ENCODE results near the gene ZCCHC3. TPM values are rescaled to one million over a fixed set of nuclear protein-coding genes. Genes with fewer than 3 reads are reported as not detected.

Gene ZCCHC3
- polyA plus RNA-seq, 2 of the 4 experiments (the other 2 are of a cell fraction) = 17.4 to 17.7 TPM

DNA sequence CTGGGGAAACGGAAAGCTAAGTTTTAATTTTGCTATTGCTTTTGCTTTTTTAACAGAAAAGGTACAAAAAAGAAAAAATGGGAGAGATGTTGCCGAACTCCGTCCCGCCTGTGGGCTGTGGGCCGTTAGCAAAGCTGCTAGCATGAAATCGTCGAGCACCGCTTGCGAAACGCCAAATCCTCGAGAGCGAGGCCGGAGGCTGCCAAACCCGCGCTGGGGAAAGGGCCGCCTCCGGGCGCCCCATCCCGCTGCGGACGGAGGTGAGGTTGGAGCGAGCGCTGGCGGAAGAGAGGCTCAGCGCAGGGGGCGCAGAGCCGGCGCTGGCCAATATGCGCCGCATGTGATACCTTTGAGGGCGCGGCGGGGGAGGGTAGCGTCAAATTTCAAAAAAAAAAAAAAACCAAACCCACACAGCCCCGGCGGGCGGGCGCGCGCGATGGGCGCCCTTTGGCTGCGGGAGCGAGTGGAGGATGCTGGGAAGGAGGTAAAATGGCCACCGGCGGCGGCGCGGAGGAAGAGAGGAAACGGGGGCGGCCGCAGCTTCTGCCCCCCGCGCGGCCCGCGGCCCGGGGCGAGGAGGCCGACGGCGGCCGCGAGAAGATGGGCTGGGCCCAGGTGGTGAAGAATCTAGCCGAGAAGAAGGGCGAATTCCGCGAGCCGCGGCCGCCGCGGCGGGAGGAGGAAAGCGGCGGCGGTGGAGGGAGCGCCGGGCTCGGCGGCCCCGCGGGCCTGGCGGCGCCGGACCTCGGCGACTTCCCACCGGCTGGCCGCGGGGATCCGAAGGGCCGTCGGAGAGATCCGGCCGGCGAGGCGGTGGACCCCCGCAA lies at the start of gene ZCCHC3 (continued):
- TF ChIP-seq, protein P1, sequence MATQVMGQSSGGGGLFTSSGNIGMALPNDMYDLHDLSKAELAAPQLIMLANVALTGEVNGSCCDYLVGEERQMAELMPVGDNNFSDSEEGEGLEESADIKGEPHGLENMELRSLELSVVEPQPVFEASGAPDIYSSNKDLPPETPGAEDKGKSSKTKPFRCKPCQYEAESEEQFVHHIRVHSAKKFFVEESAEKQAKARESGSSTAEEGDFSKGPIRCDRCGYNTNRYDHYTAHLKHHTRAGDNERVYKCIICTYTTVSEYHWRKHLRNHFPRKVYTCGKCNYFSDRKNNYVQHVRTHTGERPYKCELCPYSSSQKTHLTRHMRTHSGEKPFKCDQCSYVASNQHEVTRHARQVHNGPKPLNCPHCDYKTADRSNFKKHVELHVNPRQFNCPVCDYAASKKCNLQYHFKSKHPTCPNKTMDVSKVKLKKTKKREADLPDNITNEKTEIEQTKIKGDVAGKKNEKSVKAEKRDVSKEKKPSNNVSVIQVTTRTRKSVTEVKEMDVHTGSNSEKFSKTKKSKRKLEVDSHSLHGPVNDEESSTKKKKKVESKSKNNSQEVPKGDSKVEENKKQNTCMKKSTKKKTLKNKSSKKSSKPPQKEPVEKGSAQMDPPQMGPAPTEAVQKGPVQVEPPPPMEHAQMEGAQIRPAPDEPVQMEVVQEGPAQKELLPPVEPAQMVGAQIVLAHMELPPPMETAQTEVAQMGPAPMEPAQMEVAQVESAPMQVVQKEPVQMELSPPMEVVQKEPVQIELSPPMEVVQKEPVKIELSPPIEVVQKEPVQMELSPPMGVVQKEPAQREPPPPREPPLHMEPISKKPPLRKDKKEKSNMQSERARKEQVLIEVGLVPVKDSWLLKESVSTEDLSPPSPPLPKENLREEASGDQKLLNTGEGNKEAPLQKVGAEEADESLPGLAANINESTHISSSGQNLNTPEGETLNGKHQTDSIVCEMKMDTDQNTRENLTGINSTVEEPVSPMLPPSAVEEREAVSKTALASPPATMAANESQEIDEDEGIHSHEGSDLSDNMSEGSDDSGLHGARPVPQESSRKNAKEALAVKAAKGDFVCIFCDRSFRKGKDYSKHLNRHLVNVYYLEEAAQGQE (IDR thresholded peaks at IDR 0.05) = peak; percentile 64
- TF ChIP-seq, protein P2, sequence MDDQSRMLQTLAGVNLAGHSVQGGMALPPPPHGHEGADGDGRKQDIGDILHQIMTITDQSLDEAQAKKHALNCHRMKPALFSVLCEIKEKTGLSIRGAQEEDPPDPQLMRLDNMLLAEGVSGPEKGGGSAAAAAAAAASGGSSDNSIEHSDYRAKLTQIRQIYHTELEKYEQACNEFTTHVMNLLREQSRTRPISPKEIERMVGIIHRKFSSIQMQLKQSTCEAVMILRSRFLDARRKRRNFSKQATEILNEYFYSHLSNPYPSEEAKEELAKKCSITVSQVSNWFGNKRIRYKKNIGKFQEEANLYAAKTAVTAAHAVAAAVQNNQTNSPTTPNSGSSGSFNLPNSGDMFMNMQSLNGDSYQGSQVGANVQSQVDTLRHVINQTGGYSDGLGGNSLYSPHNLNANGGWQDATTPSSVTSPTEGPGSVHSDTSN (IDR thresholded peaks at IDR 0.05) = no peak
- TF ChIP-seq MAFK (IDR thresholded peaks at IDR 0.05; ENCODE audit: partially characterized antibody) = no peak
- TF ChIP-seq, protein P3, sequence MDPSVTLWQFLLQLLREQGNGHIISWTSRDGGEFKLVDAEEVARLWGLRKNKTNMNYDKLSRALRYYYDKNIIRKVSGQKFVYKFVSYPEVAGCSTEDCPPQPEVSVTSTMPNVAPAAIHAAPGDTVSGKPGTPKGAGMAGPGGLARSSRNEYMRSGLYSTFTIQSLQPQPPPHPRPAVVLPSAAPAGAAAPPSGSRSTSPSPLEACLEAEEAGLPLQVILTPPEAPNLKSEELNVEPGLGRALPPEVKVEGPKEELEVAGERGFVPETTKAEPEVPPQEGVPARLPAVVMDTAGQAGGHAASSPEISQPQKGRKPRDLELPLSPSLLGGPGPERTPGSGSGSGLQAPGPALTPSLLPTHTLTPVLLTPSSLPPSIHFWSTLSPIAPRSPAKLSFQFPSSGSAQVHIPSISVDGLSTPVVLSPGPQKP (IDR thresholded peaks at IDR 0.05; ENCODE audit: low read depth, low read length) = no peak
- TF ChIP-seq NFE2L2 (conservative IDR thresholded peaks at IDR 0.05; ENCODE audit: low read length) = no peak
- no peak for TF ChIP-seq BHLHE40 (IDR thresholded peaks at IDR 0.05; ENCODE audit: low read depth, low read length)
- TF ChIP-seq, protein P4, sequence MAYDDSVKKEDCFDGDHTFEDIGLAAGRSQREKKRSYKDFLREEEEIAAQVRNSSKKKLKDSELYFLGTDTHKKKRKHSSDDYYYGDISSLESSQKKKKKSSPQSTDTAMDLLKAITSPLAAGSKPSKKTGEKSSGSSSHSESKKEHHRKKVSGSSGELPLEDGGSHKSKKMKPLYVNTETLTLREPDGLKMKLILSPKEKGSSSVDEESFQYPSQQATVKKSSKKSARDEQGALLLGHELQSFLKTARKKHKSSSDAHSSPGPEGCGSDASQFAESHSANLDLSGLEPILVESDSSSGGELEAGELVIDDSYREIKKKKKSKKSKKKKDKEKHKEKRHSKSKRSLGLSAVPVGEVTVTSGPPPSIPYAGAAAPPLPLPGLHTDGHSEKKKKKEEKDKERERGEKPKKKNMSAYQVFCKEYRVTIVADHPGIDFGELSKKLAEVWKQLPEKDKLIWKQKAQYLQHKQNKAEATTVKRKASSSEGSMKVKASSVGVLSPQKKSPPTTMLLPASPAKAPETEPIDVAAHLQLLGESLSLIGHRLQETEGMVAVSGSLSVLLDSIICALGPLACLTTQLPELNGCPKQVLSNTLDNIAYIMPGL (CRISPR knock-in tag; IDR thresholded peaks at IDR 0.05; ENCODE audit: borderline replicate concordance) = no peak
- TF ChIP-seq POLR2AphosphoS2 (conservative IDR thresholded peaks at IDR 0.05; ENCODE audit: low read length) = no peak
- TF ChIP-seq, protein P5, sequence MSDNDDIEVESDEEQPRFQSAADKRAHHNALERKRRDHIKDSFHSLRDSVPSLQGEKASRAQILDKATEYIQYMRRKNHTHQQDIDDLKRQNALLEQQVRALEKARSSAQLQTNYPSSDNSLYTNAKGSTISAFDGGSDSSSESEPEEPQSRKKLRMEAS (IDR thresholded peaks at IDR 0.05) = peak; percentile 97
- TF ChIP-seq JUNB (IDR thresholded peaks at IDR 0.05) = no peak
- TF ChIP-seq TFCP2L1 (CRISPR knock-in tag; IDR thresholded peaks at IDR 0.05) = 0 out of 2 replicates have a peak, but pooled peaks have one; percentile 20
- peak; percentile 5 to 46; a peak in 3 of 5 replicates for TF ChIP-seq RAD21 (conservative IDR thresholded peaks at IDR 0.05 in 1 of 2, IDR thresholded peaks at IDR 0.05 in 1 of 2)
- no peak for TF ChIP-seq HEYL (CRISPR knock-in tag; IDR thresholded peaks at IDR 0.05)
- TF ChIP-seq SMC3 (IDR thresholded peaks at IDR 0.05) = peak; percentile 46; the same call in 2 of the 3 replicates
- no peak for TF ChIP-seq EP300 (IDR thresholded peaks at IDR 0.05)
- TF ChIP-seq HOXA7 (CRISPR knock-in tag; IDR thresholded peaks at IDR 0.05) = no peak
- TF ChIP-seq ZSCAN20 (CRISPR knock-in tag; IDR thresholded peaks at IDR 0.05) = no peak
- no peak for TF ChIP-seq ESRRA (IDR thresholded peaks at IDR 0.05; ENCODE audit: borderline replicate concordance, low read length)
- TF ChIP-seq NPAS2 (CRISPR knock-in tag; IDR thresholded peaks at IDR 0.05; ENCODE audit: borderline replicate concordance) = no peak
- no peak for TF ChIP-seq SREBF2 (IDR thresholded peaks at IDR 0.05)
- TF ChIP-seq RARB (CRISPR knock-in tag; IDR thresholded peaks at IDR 0.05) = no peak
- no peak for TF ChIP-seq FOSL2 (IDR thresholded peaks at IDR 0.05)
- no peak; the same call in 1 of the 2 replicates for TF ChIP-seq FOSL2 (CRISPR knock-in tag; IDR thresholded peaks at IDR 0.05)
- peak; percentile 70 to 88 for TF ChIP-seq CEBPB (IDR thresholded peaks at IDR 0.05)
- no peak for TF ChIP-seq CBX2 (IDR thresholded peaks at IDR 0.05; ENCODE audit: borderline replicate concordance, low read depth)
- TF ChIP-seq, protein P6, sequence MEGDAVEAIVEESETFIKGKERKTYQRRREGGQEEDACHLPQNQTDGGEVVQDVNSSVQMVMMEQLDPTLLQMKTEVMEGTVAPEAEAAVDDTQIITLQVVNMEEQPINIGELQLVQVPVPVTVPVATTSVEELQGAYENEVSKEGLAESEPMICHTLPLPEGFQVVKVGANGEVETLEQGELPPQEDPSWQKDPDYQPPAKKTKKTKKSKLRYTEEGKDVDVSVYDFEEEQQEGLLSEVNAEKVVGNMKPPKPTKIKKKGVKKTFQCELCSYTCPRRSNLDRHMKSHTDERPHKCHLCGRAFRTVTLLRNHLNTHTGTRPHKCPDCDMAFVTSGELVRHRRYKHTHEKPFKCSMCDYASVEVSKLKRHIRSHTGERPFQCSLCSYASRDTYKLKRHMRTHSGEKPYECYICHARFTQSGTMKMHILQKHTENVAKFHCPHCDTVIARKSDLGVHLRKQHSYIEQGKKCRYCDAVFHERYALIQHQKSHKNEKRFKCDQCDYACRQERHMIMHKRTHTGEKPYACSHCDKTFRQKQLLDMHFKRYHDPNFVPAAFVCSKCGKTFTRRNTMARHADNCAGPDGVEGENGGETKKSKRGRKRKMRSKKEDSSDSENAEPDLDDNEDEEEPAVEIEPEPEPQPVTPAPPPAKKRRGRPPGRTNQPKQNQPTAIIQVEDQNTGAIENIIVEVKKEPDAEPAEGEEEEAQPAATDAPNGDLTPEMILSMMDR (IDR thresholded peaks at IDR 0.05) = peak; percentile 31; the same call in 2 of the 3 replicates
